GM18519 (cell line): ENCODE measurements around the gene BARX1.
"Not testable (repeated sequence)": the region's sequence is repeated elsewhere in the genome, so short reads cannot be mapped to it uniquely, and the experiment has no call there.

Experiments used
- ATAC-seq: cut with Tn5 transposase; IDR thresholded peaks from one replicate; pipeline ENCODE4 v1.9.1; 2021; ENCODE audit warnings: mild to moderate bottlenecking, moderate library complexity; ENCODE audit not compliant: unreplicated experiment, low FRiP score

The BARX1 gene

GRCh38 chr9:93952784-93953495 lies 2.2 kb downstream of the BARX1 start:
- no peak for ATAC-seq

- no peak for ATAC-seq
These were observed 2.9 kb downstream of the BARX1 start for GRCh38 chr9:93952119-93952783.

GRCh38 chr9:93951655-93952118 lies 3.5 kb downstream of the BARX1 start:
- ATAC-seq = no peak

GRCh38 chr9:93950619-93951601 lies 4.2 kb downstream of the BARX1 start:
- ATAC-seq = no peak

- no peak for ATAC-seq
These were observed 5.3 kb downstream of the BARX1 start for GRCh38 chr9:93949694-93950449.

GRCh38 chr9:93949073-93949693 lies 6.0 kb downstream of the BARX1 start:
- no peak for ATAC-seq

- no peak for ATAC-seq
These were observed 6.6 kb downstream of the BARX1 start for GRCh38 chr9:93948441-93949072.

GRCh38 chr9:93947409-93948070 lies 7.6 kb downstream of the BARX1 start:
- ATAC-seq = no peak

GRCh38 chr9:93946338-93946712 lies 8.8 kb downstream of the BARX1 start:
- ATAC-seq = no peak

GRCh38 chr9:93945400-93946337 lies 9.5 kb downstream of the BARX1 start:
- ATAC-seq = no peak

- ATAC-seq = no peak
These were observed 11.1 kb downstream of the BARX1 start for GRCh38 chr9:93944011-93944410.

- ATAC-seq = no peak
These were observed 13.0 kb downstream of the BARX1 start for GRCh38 chr9:93942161-93942560.

- ATAC-seq = no peak
These were observed 13.7 kb downstream of the BARX1 start for GRCh38 chr9:93941493-93941892.

GRCh38 chr9:93940951-93941350 lies 14.2 kb downstream of the BARX1 start:
- ATAC-seq = no peak

- not testable (repeated sequence) for ATAC-seq
These were observed 15.6 kb downstream of the BARX1 start for GRCh38 chr9:93939589-93939988.

- no peak for ATAC-seq
These were observed 18.0 kb downstream of the BARX1 start for GRCh38 chr9:93937193-93937592.

GRCh38 chr9:93931905-93932304 lies 23.2 kb downstream of the BARX1 start:
- ATAC-seq = no peak

- no peak for ATAC-seq
These were observed 25.1 kb downstream of the BARX1 start for GRCh38 chr9:93930070-93930469.
